ENCODE results near the gene TSFM.

Gene TSFM

DNA sequence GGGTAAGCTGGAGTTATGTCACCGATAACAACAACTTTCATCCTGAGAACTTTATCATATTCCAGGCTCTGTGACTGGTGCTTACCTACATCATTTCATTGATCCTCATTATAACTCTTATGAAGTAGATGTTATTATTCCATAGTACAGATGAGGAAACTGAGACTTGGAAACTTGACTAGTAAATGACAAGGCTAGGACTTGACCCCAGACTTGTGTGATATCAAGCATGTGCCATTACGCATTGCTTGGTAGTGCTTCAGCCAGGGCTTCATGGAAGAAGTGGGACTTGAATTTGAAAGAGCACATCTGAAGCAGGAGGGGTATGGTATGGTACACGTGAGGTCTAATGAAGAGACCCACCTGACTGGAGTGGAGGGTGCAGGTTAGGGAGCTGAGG is 24.1 kb downstream of the TSFM start:
- ChIA-PET CTCF (interaction anchor here (0.8 to 4.2 kb wide), 6 partner anchors 8 to 99 kb away, joined by 3 to 23 read pairs (median 6); partner anchors contain the start of genes AVIL and TSFM), POLR2A (interaction anchor here (0.6 kb wide), 1 partner anchor 1360 kb away, joined by 4 read pairs; no protein-coding TSS in a partner anchor)
- TF ChIP-seq, protein P1, sequence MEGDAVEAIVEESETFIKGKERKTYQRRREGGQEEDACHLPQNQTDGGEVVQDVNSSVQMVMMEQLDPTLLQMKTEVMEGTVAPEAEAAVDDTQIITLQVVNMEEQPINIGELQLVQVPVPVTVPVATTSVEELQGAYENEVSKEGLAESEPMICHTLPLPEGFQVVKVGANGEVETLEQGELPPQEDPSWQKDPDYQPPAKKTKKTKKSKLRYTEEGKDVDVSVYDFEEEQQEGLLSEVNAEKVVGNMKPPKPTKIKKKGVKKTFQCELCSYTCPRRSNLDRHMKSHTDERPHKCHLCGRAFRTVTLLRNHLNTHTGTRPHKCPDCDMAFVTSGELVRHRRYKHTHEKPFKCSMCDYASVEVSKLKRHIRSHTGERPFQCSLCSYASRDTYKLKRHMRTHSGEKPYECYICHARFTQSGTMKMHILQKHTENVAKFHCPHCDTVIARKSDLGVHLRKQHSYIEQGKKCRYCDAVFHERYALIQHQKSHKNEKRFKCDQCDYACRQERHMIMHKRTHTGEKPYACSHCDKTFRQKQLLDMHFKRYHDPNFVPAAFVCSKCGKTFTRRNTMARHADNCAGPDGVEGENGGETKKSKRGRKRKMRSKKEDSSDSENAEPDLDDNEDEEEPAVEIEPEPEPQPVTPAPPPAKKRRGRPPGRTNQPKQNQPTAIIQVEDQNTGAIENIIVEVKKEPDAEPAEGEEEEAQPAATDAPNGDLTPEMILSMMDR (IDR thresholded peaks at IDR 0.05; ENCODE audit: control extremely low read depth, extremely low read depth, low read depth, missing control alignments) = no peak
- DNase-seq (ENCODE audit: extremely low spot score) = no peak

GRCh38 chr12:57807285-57807684 is 24.7 kb downstream of the TSFM start:
- ChIA-PET POLR2A (no interaction called here), CTCF (interaction anchor here (0.8 to 4.2 kb wide), 7 partner anchors 9 to 98 kb away, joined by 3 to 23 read pairs (median 4); partner anchors contain the start of genes AVIL and TSFM)
- DNase-seq (ENCODE audit: extremely low spot score) = no peak
- TF ChIP-seq, protein P1 (IDR thresholded peaks at IDR 0.05; ENCODE audit: control extremely low read depth, extremely low read depth, low read depth, missing control alignments) = no peak

DNA sequence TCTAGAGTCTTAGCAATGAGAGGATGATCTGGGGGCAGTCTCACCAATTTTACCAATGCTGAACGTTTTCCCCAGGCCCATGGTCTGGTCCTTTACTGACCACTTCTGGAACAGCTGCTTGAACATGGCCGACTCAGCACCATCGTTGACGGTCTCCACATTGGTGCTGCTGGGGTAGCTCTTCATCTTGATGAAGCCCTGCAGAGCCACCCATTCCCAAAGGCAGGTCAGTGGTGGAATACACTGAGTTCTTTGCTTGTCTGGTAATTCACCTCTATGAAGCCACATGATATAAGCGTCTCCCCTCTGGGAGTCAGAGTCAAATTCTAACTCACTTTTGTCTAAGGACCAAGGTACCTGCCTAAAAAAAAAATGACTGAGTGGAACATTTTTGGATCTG is 25.8 kb downstream of the TSFM start:
- TF ChIP-seq, protein P1 (IDR thresholded peaks at IDR 0.05; ENCODE audit: control extremely low read depth, extremely low read depth, low read depth, missing control alignments) = no peak

GRCh38 chr12:57809425-57809824 is 26.8 kb downstream of the TSFM start:
- TF ChIP-seq, protein P1 (IDR thresholded peaks at IDR 0.05; ENCODE audit: control extremely low read depth, extremely low read depth, low read depth, missing control alignments) = no peak
- ChIA-PET POLR2A (no interaction called here), CTCF (interaction anchor here (1.1 to 4.2 kb wide), 3 partner anchors 16 to 96 kb away, joined by 3 to 23 read pairs (median 9); partner anchors contain the start of gene TSFM)

More for the DNA sequence above, 25.8 kb downstream of the TSFM start:
- ChIA-PET CTCF (interaction anchor here (1.0 to 4.2 kb wide), 5 partner anchors 9 to 97 kb away, joined by 3 to 23 read pairs (median 7); partner anchors contain the start of gene TSFM), POLR2A (no interaction called here)
- DNase-seq (ENCODE audit: extremely low spot score) = no peak

DNA sequence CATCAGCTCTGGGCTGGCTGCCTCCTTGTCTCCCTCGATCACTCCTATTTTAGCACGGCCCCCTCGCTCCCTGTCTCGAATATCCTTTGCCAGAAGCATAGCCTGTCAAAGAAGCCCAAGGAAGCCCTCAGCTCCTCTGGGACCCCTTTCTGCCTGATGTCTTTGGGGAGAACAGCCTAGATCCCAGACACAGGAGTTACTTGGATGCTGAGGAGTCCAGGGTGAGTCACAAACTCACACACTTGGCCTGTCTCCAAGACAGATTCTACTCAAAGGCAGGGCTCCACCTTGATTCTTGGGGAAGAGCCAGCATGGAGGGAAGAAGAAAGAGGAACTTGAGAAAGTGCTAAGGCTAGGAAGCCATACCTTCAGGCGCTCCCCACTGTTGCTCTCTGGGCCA is 27.9 kb downstream of the TSFM start:
- TF ChIP-seq, protein P1 (IDR thresholded peaks at IDR 0.05; ENCODE audit: control extremely low read depth, extremely low read depth, low read depth, missing control alignments) = no peak
- POLR2A ChIA-PET = no interaction called here
- CTCF ChIA-PET = interaction anchor here (1.8 to 4.2 kb wide), 3 partner anchors 9 to 95 kb away, joined by 9 to 23 read pairs (median 10); partner anchors contain the start of gene TSFM
- no peak for DNase-seq (ENCODE audit: extremely low spot score)

More at GRCh38 chr12:57809425-57809824, 26.8 kb downstream of the TSFM start:
- no peak for DNase-seq (ENCODE audit: extremely low spot score)

DNA sequence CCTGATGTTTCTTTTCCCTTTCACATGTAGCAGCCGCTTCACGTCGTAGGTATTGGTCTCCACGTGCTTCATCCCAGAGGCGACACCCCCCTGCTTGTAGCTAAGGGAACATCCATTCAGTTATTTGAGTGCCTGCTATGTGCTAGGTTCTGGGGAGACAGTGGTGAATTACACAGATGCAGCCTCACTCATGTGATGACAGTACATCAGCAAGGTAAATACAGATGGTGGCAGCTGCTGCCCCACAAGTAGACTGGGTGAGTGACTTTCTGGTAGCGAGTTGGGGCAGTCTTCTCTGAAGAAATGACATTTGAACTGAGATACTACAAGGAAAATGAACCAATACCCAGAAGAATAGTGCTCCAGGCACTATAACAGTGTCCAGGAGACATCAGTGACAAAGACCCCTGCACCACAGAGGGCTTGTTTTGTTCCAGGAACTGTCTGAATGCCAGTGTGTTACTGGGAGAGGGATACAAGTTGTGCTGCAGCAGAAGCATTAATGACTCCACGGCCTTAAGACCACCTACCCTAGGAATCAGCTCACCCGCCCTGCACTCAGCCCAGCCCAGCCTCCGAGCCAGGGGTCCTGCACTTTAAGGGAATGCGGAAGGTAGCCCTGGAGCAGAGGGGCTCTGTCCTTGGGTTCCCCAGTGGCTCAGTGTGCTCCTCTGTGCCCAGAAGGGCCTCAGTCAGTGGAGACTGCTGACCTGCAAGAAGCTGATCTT is 28.6 kb downstream of the TSFM start:
- TF ChIP-seq, protein P1 (IDR thresholded peaks at IDR 0.05; ENCODE audit: control extremely low read depth, extremely low read depth, low read depth, missing control alignments) = no peak
- POLR2A ChIA-PET = no interaction called here
- DNase-seq (ENCODE audit: extremely low spot score) = no peak
- CTCF ChIA-PET = interaction anchor here (1.5 to 5.0 kb wide), 4 partner anchors 8 to 91 kb away, joined by 4 to 30 read pairs (median 8); no protein-coding TSS in a partner anchor
